Right lobe of liver (tissue), 4 donors: ENCODE data around the gene TMEM255B.

Experiments used
- CTCF ChIP-seq, 4 donors: fragments of 200-600 bp in 3 of 4; fragments of 450-650 bp in 1 of 4; IDR thresholded peaks; one replicate each; pipeline versions ENCODE4 v1.5.1 to v1.8.0; 2016 to 2022; ENCODE audit warnings: antibody characterized with exemption in 4 of 4, mild to moderate bottlenecking in 2 of 4
- POLR2A ChIP-seq: fragments of 450-650 bp; IDR thresholded peaks from one replicate; pipeline ENCODE4 v1.6.1; 2017; ENCODE audit warnings: antibody characterized with exemption, mild to moderate bottlenecking
- donor health status: DM: no; HTN: no; CAD: no.
- donor health status: DM: no; HTN: no; CAD: no.
- donor health status: DM: no; HTN: yes; CAD: no.

DNA sequence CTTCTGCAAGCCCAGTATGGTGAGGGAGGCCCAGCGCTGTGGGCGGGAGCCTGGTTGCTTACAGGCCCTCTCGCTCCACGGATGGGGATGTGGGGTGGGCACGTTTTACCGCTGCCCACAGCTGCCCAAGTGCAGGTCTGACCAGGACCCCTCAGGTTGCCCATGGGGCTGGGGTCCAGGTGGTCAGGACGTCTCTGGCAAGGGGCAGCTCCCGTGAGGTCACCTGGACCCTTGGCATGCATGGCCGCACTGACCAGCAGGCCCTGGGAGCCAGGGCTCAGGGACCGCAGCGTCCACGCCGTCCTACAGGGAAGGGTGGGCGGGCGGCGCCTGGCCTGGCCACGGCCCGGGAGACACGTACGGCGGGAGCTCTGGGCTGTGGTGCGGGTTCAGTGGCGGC lies 72.0 kb downstream of the TMEM255B start:
- TF ChIP-seq CTCF (IDR thresholded peaks at IDR 0.05) (no peak), POLR2A (no peak)
